SH-SY5Y (cell line): ENCODE results near the gene GPC5.

Source experiments
- GATA2 ChIP-seq: IDR thresholded peaks from 2 replicates; pipeline ENCODE4 v1.6.1; 2011; ENCODE audit warnings: mild to moderate bottlenecking, low read depth, low read length
- GATA3 ChIP-seq: IDR thresholded peaks from 2 replicates; pipeline ENCODE4 v1.6.1; 2011; ENCODE audit warnings: low read depth, mild to moderate bottlenecking, low read length, moderate library complexity

DNA sequence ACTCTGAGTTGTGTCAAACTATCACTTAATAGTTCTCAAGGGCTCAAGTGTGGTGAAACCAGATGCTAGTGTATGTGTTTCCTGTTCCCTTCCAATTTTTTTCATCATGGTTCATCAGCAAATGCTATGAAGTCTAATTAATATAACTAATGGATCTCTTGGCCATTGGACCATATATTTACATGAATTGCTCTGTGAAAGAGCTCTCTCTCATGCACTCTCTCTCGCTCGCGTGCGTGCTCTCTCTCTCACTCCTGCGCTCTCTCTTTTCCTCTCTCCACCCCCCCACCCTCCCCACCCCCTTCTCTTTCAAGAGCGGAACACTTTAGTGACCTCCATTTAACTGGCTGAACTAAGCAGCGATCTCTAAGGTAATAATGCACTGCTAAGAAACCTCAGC lies 1281.2 kb downstream of the GPC5 start:
- TF ChIP-seq GATA3 (no peak), GATA2 (no peak)
